Subcutaneous adipose tissue (tissue), 4 donors: ENCODE results near the gene CPAMD8. TPM values are rescaled to one million over a fixed set of nuclear protein-coding genes. Genes with fewer than 3 reads are reported as not detected.

ENCODE experiments used
- total RNA-seq, 4 donors: library from RNA; depleted of rRNA; stranded (reverse); fragments of >200 nt; gene quantifications; one replicate each; pipeline ENCODE4 v1.1.0, GENCODE V29; 2016
- TF ChIP-seq, protein P1 (sequence below): fragments of 450-650 bp; IDR thresholded peaks from one replicate; pipeline ENCODE4 v1.5.1; 2016; ENCODE audit warnings: low read depth, mild to moderate bottlenecking, control low read depth, antibody characterized with exemption, moderate library complexity

CPAMD8 gene
- total RNA-seq, 4 donors from 2014 or later: 3.7 to 75.5 (median 22.0) TPM

DNA sequence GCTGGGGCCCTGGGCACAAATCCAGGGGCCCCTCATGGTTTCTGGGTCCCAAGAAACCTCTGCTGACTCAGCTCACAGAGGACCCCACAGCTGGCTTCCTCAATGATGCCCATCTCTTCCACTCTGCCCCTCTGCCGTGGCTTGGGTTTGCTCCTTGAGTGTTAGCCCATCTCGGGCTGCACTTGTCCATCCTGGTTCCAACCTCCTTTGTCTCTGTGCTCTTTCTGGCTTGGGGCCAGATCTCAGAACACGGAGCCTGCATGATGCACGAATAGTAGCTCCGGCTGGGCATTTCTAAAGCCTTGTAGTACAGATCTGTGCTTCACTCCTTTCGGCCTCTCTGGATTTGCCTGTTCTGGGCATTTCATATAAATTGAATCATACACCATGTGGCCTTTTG, 84.0 kb downstream of the CPAMD8 start:
- TF ChIP-seq, protein P1, sequence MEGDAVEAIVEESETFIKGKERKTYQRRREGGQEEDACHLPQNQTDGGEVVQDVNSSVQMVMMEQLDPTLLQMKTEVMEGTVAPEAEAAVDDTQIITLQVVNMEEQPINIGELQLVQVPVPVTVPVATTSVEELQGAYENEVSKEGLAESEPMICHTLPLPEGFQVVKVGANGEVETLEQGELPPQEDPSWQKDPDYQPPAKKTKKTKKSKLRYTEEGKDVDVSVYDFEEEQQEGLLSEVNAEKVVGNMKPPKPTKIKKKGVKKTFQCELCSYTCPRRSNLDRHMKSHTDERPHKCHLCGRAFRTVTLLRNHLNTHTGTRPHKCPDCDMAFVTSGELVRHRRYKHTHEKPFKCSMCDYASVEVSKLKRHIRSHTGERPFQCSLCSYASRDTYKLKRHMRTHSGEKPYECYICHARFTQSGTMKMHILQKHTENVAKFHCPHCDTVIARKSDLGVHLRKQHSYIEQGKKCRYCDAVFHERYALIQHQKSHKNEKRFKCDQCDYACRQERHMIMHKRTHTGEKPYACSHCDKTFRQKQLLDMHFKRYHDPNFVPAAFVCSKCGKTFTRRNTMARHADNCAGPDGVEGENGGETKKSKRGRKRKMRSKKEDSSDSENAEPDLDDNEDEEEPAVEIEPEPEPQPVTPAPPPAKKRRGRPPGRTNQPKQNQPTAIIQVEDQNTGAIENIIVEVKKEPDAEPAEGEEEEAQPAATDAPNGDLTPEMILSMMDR: no peak

DNA sequence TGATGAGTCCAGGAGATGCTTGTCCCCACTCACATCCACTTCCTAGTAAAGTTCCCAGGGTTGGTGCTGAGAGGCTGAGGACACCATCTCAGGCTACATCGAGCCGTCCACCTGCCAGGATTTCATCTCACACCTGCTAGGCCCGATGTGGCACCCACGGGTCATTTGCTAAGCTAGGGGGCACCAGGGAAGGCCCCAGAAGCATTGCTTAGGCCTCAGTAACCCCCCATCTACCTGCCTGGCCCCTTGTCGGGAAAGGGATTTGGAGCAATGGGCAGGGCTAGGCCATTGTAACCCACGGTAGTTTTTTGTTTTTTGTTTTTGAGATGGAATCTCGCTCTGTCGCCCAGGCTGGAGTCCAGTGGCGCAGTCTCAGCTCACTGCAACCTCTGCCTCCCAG, 86.0 kb downstream of the CPAMD8 start:
- TF ChIP-seq, protein P1: no peak

GRCh38 chr19:16938211-16938610, 88.4 kb downstream of the CPAMD8 start:
- TF ChIP-seq, protein P1: no peak

- TF ChIP-seq, protein P1: no peak
Observed at GRCh38 chr19:16936901-16937300, 89.7 kb downstream of the CPAMD8 start.

DNA sequence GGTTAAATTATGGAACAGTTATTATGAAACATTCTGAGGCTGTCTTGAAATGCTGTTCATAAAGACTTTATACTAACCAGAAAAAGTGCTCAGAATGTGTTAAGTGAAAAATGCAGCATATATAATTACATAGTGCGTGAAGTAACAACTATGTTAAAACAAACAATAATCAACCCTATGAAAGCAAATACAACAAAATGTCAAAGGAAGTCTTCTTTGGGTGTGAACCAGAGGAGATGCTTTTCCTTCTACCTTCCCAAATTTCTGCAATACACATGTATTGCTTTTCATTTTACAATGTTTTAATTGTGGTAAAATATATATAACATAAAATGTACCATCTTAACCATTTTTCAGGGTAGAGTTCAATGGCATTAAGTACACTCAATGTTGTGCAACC, 92.1 kb downstream of the CPAMD8 start:
- TF ChIP-seq, protein P1: no peak

DNA sequence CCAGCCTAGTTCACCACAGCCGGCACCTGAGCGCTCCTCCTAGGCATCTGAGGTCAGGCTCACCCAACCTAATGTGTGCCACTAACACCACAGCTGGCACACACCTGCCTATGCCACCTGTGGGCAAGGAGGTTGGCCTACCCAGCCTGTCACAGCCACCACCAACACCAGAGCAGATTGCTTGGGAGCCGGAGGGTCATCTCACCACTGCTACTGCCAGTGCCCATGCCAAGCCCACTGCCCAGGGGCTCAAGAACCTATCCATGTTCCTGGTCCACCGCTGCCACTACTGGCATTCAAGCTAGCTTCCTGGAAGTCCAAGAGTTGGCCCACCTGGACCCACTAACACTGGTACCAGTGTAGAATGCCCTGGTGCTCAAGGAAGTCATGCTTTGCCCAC, 95.3 kb downstream of the CPAMD8 start:
- TF ChIP-seq, protein P1: no peak

GRCh38 chr19:16930753-16931152, 95.9 kb downstream of the CPAMD8 start:
- TF ChIP-seq, protein P1: no peak
